Chondrocyte (in vitro differentiated cells): ENCODE results near the gene SNORC. TPM values are rescaled to one million over a fixed set of nuclear protein-coding genes. Genes with fewer than 3 reads are reported as not detected.

ENCODE experiments used
- DNase-seq: peaks from one replicate; pipeline ENCODE4 v3.0.0; 2021; ENCODE audit warnings: mixed read lengths, low spot score
- H3K27ac Mint-ChIP-seq: one replicate; pipeline ENCODE4 v1.8.0; 2021; ENCODE audit warnings: mild to moderate bottlenecking, moderate library complexity, mixed read lengths; ENCODE audit not compliant: unreplicated experiment
- H3K27me3 Mint-ChIP-seq: 2 replicates; pipeline ENCODE4 v1.8.0; 2021; ENCODE audit warnings: low read depth, mixed read lengths
- H3K36me3 Mint-ChIP-seq: 2 replicates; pipeline ENCODE4 v1.8.0; 2021; ENCODE audit warnings: low read depth, mixed read lengths
- H3K4me1 Mint-ChIP-seq: 2 replicates; pipeline ENCODE4 v1.8.0; 2021; ENCODE audit warnings: low read depth, mild to moderate bottlenecking, mixed read lengths
- H3K4me3 Mint-ChIP-seq: one replicate; pipeline ENCODE4 v1.8.0; 2021; ENCODE audit warnings: mild to moderate bottlenecking, moderate library complexity, mixed read lengths; ENCODE audit not compliant: unreplicated experiment
- H3K9me3 Mint-ChIP-seq: 2 replicates; pipeline ENCODE4 v1.8.0; 2021; ENCODE audit warnings: low read depth, mixed read lengths
- CTCF ChIP-seq: fragments of 200-600 bp; sonication (generic); IDR thresholded peaks from 2 replicates; pipeline ENCODE4 v1.5.0; 2021; ENCODE audit warnings: antibody characterized with exemption, mild to moderate bottlenecking, moderate library complexity
- total RNA-seq: library from RNA; stranded (reverse); gene quantifications from 3 replicates; pipeline ENCODE4 v1.2.1, GENCODE V29; 2021

SNORC gene
- total RNA-seq, 1 donor from 2014 or later: 2.1 TPM

GRCh38 chr2:232890536-232890895, 20.5 kb downstream of the SNORC start:
- peaks cover 5% of the 10 kb centered on the region for H3K27me3 Mint-ChIP-seq
- peak; percentile 50 for DNase-seq
- H3K9me3 Mint-ChIP-seq: no peaks in the 10 kb centered on the region
- H3K4me1 Mint-ChIP-seq: peaks cover 14% of the 10 kb centered on the region
- H3K4me3 Mint-ChIP-seq: no peak overlapping the region
- no peak overlapping the region for H3K27ac Mint-ChIP-seq
- H3K36me3 Mint-ChIP-seq: no peaks in the 10 kb centered on the region
- no peak for TF ChIP-seq CTCF

DNA sequence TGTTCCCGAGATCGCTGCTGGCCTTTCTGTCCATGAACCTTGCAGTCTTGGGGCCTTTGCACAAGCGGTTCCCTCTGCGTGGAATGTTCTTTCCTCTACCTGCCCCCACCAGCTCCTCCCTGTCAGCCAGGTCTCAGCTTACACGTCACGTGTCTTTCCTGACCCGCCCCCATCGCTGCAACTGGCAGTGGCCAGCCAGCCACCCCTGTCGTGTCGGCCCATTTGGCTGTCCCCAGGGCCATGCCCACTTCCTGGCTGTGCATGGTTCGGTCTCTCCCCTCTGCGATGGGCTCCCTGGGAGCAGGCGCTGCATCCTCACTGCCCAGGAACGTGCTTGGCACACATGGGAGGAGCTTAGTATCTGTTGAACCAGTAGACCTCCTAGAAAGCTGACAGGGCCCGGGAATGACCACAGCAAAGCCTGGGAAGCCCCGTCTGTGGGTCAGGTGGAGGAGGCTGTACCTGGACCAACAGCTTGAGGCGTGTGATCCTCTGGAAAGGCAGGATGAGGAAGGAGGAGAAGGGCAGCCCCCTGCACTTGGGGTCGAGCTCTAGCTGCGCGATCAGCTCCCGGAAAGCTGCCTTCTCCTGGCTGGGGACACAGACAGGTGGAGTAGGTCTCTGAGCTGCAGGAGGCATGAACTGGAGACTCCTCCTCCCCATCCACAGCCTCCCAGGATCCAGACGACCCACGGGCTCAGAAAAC, 21.0 kb downstream of the SNORC start:
- H3K4me1 Mint-ChIP-seq: peaks cover 14% of the 10 kb centered on the region
- H3K27me3 Mint-ChIP-seq: peaks cover 4% of the 10 kb centered on the region
- H3K4me3 Mint-ChIP-seq: no peak overlapping the region
- peak overlapping the region; percentile 32 for H3K27ac Mint-ChIP-seq
- no peaks in the 10 kb centered on the region for H3K9me3 Mint-ChIP-seq
- no peak for TF ChIP-seq CTCF
- no peaks in the 10 kb centered on the region for H3K36me3 Mint-ChIP-seq
- DNase-seq: peak; percentile 92

DNA sequence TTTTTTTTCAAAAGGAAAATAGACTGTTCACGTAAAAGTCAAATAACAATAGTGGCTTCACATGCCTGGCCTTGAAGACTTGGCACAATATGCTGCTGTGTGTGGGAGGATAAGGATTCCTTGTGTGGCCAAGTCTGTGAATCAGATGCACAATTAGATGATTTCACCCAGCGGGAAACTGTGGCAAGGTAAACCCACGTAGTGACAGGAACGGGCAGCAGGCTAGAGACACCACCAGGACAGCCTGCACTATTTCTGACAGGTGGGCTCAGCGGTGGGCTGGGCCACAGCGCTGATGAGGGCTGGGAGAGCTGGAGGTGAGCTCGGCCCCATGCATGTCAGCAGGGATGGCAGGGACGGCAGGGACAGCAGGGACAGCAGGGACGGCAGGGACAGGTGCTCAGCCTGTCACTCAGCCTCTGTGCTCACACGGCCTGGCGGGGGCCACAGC, 21.6 kb downstream of the SNORC start:
- no peaks in the 10 kb centered on the region for H3K9me3 Mint-ChIP-seq
- peak; percentile 63 for DNase-seq

GRCh38 chr2:232892221-232892620, 22.2 kb downstream of the SNORC start:
- peaks cover 2% of the 10 kb centered on the region for H3K27me3 Mint-ChIP-seq
- H3K4me3 Mint-ChIP-seq: no peak overlapping the region
- H3K27ac Mint-ChIP-seq: no peak overlapping the region
- H3K4me1 Mint-ChIP-seq: peaks cover 14% of the 10 kb centered on the region
- TF ChIP-seq CTCF: no peak
- no peaks in the 10 kb centered on the region for H3K36me3 Mint-ChIP-seq
- no peaks in the 10 kb centered on the region for H3K9me3 Mint-ChIP-seq
- peak; percentile 30 for DNase-seq

More for the DNA sequence above, 21.6 kb downstream of the SNORC start:
- Mint-ChIP-seq H3K4me1 (peaks cover 14% of the 10 kb centered on the region), H3K4me3 (no peak overlapping the region), H3K36me3 (no peaks in the 10 kb centered on the region), H3K27ac (no peak overlapping the region), H3K27me3 (peaks cover 2% of the 10 kb centered on the region)
- no peak for TF ChIP-seq CTCF

GRCh38 chr2:232892843-232893242, 22.8 kb downstream of the SNORC start:
- Mint-ChIP-seq H3K9me3 (no peaks in the 10 kb centered on the region), H3K4me1 (peaks cover 14% of the 10 kb centered on the region), H3K27me3 (peaks cover 2% of the 10 kb centered on the region), H3K27ac (no peak overlapping the region), H3K4me3 (no peak overlapping the region), H3K36me3 (no peaks in the 10 kb centered on the region)
- peak; percentile 85 for DNase-seq
- no peak for TF ChIP-seq CTCF
